HG02973 (cell line): Measurements from ENCODE around the gene MAB21L4.

Experiments
- ATAC-seq: cut with Tn5 transposase; IDR thresholded peaks from one replicate; pipeline ENCODE4 v1.9.1; 2021; ENCODE audit warnings: moderate library complexity; ENCODE audit not compliant: unreplicated experiment

MAB21L4 gene

DNA sequence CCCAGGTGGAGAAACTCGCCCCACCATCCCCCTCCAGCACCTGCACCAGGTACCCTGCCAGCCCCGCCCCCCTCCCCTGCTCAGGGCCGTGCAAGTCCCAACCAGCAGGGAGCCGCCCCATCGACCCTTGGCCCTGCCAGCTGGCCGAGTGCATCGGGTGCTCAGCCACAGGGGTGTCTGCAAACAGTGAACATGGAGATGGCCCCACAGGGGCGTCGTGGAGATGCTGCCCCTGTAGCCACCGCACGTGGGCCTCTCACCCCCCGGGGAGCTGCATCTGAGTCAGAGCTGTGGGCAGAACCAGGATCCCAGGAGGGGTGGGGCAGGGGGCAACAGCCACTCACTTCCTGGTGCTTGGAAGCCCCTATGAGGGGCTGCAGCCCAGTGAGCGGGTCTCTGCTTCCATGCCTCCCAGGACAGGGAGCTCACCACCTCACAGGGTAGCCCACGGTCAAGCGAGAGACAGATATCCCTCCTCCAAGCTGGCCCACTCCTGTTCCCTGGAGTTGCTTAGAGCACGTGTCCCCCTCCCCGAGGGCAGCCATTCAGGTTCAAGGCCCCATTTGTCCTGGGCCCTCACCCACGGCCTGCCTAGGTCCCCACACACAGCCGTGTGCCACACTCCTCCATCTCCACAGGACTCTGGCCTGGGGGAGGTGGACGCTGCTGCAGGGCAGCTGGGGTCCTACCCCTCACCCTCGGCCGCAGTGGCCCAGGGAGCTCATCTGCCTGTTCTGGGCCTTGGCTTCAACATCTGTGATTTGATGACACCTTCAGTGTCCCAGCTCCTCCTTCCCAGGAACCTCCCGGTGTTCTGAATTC is 1.1 kb upstream of the MAB21L4 start:
- ATAC-seq = no peak

DNA sequence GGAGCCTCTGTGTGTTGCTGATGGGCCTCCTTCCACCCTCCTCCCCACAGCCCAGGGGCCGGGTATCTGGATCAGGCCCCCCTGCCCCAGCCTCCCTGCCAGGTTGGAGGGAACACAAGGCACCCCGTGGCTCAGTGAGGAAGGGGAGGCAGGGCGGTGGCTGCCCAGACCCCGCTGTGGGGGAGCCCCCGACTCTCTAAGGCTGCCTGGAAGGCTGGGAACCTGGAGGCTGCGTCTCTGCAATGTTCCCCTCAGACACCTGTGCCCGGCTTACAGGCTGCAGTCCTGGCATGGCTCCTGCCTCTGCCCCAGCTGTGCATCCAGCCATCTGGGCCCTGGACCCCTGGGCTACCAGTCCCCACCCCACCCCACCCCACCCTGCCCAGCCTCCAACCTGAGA is 438 bp upstream of the MAB21L4 start:
- ATAC-seq = no peak

DNA sequence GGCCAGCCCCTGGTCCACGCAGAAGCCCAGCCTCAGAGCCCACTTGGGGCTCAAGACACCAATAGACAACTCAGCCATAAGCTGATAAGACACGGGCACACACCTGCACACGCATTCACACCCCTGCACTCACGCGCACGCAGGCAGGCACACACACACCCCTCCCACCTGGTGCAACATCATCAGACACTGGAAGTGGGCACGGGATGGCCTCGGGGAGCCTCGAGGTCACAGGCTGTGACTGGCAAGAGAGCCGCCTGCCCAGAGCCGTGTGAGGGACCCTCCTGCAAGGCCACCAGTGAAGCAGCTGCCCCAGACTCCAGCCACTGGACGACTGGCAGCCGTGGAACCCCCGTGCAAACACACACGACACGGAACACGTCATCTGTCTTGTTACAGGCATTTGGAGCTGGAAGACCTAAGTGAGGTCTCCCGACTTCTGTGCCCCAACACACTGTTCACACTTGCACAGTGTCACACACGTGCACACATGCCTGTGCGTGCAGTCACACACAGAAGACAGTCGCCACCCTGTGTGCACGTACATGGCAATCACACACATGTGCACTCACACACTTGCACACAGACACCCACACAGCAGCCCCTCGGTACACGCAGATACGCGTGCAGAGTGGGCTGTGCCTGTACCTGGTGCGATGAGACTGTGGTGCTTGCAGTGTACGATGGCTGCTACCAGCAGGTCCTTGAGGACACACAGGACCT is 959 bp downstream of the MAB21L4 start:
- ATAC-seq = no peak

DNA sequence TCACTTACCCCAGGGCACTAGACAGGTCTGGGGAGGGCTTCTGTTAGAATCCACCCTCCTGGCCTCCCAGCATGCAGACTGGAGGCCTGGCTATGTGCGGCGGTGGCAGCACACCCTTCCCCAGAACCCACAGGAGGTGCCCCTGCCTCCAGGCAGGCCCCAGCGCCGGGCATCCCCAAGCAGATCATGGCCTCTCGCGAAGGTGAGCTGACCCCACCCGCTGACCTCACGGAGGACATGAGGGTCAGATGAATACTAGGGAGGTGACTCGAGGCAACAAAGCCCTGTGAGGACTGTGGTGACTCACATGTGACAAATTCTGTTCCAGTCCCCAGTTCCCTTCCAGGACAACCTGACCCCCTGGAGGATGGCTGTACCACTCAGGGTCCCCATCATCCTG is 1.9 kb downstream of the MAB21L4 start:
- ATAC-seq = no peak

DNA sequence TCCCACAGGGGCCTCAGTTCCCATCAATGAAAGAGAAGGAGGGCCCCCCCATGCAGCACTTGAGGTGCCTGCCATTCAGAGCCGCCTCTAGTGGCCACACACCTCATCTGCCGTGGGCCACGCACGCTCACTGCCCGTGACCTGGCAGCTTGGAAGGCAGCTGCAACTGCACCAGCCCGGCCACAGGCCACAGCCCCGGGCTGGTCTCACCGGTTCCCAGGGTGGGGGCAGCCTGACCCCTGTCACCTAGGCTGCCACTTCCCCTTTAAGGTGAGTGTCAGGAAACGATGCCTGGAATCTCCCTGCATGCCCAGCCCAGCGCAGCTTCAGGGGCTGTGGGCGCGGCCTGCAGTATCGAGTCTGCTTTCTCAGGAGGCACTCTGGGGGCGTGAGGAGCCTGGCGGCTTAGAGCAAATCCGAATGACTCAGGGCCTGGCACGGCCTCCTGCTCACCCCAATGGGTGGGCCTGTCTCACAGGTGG is 2.6 kb downstream of the MAB21L4 start:
- ATAC-seq = no peak

DNA sequence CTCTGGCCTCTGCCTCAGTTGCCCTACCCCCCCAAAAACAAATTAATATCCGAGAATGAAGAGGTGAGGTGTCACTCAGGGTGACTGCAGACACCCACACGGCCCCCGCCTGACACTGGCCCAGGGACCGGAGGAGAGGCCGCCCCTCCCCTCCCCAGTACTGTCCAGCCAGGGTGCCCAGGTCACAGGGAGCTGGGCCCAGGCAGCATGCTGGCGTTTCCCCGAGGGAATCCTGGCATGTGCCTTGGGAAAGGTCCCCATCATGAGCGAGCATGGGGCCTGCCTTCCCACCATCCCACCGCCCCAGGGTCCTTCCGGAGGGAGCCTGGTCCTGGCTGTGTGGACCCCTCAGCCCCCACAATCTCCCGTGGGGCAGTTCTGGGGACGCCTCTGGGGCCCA is 3.0 kb downstream of the MAB21L4 start:
- ATAC-seq = no peak

DNA sequence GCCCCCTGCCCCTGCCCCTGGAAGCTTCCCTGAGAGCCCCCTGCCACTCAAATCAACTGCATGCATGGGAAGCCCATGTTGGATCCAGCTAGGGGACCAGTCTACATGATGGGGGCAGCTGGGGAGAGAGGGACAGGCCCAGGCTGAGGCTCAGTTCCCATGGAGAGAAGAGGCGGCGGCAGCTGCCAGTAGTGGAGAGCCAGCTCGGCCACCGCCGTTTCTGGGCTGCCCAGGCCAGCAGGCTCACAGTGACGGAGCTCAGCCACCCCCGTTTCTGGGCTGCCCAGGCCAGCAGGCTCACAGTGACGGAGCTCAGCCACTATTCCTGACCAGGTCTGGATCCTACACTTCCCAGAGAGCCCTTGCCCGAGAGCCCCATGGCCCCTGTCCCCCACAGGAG is 3.6 kb downstream of the MAB21L4 start:
- ATAC-seq = no peak

DNA sequence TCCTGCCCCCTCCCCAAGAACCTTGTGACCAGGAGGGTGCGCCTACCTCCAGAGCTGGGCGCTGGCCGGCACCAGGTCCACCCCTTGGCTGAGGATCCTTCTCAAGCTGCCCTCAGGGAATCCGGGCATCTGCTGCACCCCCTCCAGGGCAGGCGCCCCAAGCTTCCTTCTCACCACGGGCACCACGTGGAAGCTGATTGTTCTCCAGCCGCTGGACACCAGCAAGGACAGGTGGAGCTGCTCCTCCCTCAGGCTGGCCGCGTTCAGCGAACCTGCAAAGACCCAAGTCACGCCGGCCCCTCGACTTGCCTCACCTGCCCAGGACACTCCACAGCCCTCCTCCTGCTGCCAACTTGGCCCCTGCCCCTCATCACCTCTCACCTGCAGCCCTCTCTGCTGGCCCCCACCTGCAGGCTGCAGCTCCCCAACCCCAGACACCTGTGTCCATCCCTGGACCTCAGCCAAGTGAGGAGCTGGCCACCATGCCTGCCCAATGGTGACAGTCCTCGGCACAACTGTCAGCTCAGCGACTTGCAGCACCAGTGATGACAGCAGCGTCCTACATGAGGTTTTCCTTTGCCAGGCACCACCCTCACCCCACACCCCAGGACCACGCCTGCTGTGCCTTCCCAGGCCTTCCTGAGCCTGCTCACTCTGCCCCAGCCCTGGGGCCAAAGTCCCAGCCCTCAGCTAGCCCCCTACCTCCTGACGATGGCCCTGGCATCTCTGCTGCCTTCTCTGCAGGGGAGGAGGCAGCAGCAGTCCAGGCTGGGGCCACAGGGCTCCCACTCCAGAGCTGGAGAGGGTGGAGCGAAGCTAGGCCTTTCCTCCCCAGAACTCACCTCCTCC is 4.2 kb downstream of the MAB21L4 start:
- ATAC-seq = no peak

DNA sequence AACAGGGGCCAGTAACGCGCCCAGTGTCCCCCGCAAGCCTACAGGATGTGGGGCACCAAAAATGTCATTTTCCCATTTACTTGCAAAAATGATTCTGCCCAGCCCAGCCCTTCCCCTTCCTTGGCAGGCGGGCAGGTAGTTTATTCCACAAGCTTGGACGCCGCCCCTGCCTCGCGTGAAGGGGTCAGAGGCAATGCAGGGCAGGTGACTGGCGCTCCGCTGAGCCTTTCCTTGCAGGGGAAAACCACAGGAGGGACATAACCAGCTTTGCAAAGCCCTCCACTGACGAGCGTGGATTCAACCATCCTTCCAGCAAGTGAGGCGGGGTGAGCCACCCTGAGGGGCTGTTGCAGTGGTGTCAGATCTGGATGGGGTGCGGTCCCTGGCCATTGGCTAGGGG is 5.3 kb downstream of the MAB21L4 start:
- ATAC-seq = no peak

DNA sequence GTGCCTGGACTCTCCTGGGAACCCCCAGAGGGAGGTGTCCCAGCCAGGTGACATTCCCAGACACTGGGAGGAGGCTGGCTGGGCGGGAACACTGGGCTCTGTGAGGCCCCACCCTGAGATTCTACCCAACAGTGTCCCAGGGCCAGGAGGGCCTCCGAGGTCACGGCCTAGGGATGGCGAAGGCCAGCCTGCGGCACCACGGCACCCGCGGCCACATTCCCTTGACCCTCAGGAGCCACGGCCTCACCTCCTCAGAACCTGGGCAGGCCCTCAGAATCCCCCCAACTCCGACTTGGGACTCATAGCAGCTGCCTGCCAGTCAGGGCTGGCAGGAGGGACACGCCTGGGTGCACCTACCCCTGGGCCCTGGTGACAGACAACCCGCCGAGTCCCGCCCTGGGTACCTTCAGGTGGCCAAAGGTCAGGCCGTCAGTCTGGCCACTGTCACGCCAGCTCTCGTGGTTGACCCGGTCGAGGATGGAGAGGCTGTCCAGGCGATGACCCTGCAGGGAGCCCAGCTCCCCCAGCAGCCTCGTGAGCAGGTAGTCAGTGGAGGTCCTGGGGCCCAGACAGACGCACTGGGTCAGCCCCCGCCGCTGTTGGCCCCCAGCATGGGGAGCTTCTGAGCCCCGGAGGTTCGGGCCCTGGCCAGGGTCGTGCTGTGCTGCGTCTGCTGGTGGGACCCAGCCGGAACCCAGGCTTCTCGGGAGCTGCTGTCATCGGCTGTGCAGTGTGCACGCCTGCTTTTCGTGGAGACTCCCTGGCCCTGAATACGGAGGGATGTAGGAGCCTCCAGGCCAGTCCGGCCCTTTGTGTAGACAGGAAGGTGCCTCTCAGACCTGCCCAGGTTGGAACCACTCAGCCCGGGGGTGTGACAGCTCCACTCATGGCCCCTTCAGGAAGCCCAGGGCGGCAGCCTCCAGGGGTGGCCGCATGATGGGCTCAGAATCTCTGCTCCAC is 6.1 kb downstream of the MAB21L4 start:
- no peak for ATAC-seq

DNA sequence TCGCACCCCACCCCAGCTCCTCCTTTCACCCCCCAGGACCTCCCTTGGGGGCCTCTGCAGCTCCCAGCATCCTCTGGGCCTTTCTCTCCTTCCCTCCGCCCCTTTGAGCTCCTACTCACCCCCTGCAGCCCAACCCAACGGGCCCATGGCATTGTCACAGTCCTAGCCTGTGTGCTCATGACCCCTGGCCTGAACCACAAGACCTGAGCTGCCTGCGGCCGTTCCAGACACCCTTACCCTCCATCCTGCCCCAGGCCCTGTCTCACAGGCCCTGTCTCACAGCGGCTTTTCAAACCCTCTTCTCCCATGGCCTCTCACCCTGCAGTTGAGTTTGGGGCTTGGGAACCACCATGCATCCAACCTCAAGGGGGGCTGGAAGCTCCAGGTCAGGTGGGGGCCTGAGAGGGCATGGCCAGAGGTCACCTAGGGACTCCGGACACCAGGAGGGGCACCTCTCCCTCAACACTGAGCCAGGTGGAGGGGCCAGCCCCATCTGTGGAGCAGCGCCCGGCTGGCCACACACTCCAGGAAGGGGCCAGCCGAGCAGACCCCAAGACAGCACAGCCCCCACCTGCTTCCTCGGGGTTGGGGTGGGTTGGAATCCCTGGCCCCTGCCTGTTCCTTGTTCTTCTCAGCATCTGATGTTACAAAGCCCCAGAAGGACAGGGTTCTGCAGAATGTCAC is 6.9 kb downstream of the MAB21L4 start:
- no peak for ATAC-seq

DNA sequence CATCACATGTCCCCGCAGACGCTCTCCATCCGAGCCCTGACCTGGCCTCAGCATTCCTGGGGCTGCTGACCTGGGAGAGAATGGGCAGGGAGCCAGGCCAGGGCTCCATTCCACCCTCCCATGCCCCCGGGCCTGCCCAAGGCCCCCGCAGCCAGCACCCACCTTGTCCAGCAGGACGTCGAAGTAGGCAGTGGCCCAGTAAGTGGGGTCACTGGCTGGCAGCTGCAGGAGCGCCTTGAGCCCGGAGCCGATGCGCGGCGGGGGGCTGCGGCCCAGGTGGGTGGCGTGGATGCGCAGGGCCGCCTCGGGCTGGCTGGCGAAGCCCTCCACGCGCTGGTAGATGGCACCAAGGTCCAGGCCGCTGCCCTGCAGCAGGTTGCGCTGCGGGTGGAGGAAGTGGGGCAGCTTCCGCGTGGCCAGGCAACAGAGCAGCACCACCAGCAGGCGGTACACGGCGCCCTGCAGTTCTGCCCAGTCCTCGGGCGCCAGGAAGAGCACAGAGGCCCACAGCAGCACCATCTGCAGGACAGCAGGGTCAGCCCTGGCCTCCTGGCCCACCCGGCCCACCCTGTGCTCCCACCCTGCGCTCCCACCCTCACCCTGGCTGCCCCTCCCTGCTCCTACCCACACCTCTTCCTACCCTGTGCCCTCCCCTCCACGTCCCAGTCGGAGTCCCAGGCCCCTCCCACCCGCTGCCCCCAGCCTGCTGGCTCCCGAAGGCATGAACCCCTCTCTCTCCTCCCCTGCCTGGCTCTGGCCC is 7.6 kb downstream of the MAB21L4 start:
- ATAC-seq = no peak

DNA sequence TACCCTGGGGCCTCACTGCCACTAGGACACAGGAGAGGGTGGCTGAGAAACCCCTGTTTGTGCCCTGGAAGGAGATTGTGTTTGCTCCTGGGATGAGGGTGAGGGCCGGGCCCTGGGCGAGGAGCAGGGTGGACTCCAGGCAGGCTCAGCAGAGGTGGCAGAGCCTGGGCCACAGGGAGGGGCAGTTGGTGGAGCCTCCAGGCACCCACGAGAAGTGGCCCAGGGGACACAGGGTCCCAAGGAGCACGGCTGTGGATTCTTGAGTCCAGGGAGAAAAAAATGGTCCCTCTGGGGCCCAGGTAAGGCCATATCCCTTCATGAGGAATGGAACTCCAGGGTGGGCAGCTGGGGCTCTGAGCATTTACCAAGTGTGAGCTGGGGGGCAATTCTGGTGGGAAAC is 8.3 kb downstream of the MAB21L4 start:
- no peak for ATAC-seq

DNA sequence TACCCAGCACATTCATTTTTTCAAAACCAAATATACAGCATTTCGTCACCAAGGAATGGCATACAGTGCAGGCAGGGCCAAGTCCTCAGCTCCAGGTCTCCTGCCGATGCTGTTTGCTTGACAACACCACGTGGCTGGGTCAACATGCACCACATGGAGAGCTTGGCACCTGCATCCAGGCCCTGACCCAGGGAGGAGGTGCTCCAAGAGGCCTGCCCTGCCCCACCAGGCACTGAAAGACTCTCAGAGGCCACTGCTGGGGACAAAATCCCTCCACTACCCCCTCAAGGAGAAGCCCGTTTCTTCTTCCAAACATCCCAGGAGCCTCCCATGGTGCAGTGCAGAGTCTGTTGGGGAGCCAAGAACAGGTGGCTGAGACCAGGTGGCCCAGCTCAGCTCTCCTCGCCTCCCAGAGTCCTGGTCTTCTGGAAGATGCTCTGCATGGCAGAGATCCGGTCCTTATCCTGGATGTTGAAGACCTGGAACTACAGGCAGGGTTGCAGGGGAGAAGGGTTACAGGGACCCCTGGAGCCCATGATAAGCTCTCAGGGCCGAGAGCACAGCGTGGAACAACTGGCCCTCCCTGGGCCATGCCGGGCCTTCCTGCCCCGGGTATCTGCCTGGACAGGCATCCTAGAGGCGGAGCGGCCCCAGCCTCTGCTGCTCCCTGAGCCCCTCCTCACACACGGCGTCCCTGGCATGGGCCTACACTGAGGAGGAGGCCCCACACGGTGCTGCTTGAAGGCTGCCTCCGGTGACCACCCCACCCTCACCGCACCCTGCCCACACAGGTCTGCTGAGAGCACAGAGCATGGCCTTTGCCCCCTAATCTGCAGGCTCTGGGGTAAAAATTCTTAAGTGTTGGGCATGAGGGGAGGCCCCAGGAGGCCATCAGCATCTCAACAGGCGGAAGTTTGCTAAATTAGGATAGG is 9.0 kb downstream of the MAB21L4 start:
- no peak for ATAC-seq

DNA sequence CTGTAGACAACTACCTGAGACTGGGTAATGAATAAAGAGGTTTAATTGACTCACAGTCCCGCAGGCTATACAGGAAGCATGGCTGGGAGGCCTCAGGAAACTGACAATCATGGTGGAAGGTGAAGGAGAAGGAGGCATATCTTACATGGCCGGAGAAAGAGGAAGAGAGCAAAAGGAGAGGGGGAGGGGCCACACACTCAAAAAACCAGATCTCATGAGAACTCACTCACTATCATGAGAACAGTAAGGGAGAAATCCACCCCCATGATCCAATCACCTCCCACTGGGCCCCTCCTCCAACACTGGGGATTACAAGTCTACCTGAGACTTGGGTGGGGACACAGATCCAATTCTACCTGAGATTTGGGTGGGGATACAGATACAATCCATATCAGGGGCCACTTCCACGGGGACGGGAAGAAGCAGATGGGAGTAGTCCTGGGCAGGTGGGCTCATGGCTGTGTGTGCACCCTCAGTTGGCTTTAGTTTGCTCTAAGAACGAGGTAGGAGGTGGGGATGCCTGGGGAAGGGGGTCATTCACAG is 9.9 kb downstream of the MAB21L4 start:
- no peak for ATAC-seq

DNA sequence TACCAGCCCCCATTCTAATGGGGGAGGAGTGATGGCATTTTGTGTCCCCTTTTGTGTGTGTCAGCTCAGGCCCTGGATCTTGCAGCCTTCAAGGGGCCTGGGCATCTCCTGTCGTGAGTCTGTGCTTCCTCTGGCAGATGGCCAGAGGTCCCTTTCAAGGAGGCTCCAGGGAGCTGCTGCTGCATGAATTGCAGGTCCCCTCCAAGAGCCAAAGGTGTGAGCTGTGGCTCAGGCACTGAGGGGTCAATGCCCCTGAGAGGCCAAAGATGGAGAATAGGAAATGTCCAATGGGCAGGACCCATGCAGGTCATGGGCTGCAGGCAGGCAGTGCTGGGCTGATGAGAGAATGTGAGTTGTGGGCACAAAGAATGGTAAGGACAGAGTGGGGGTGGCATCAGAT is 10.4 kb downstream of the MAB21L4 start:
- no peak for ATAC-seq

DNA sequence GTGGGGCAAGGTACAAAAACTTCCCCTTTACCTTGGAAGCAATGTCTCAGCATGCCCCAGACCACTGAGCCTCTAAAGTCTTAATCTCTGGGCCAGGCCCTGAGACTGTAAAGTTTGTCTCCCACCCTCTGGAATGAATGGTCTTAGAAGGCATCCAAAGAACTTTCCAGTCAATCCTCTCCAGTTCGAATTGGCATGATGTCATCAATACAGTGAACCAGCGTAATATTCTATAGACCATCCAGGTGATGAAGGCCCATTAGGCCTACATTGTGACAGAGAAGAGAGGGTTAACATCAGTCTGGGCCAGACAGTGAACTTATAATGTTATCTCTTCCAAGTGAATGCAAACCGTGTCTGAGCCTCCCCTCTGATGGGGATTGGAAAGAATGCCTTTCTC is 11.2 kb downstream of the MAB21L4 start:
- no peak for ATAC-seq

DNA sequence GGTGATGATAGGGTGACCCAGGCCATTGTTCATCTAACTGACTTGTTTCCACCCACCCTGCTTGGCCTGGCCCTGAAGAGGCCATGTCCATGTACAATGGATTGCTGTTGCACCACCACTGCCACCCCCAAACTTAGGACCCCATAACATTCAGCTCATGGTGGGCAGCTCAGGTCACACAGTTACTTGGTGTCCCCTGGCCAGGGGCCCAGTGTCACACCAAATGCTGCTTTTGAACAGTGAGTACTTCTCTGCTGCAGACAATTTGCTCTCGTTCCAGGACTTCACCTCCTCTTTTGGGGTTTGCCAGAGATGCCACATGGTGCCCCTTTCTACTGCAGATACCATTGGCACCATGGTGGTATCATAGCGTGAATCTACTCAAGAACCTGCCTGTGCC is 11.7 kb downstream of the MAB21L4 start:
- no peak for ATAC-seq
